K562 treated with DMSO at 1 percent for 24 hours (cell line): Measurements from ENCODE around the gene ADRA2C. TPM values are rescaled to one million over a fixed set of nuclear protein-coding genes. Genes with fewer than 3 reads are reported as not detected.

ENCODE experiments used
- total RNA-seq: library from RNA; unstranded; fragments of 300-600 nt; gene quantifications from 2 replicates; pipeline ENCODE4 v1.2.3, GENCODE V29; 2022; ENCODE audit warnings: low read depth; ENCODE audit not compliant: insufficient read depth

The ADRA2C gene
- 2.2 and 2.9 TPM in 2 replicates for total RNA-seq

DNA sequence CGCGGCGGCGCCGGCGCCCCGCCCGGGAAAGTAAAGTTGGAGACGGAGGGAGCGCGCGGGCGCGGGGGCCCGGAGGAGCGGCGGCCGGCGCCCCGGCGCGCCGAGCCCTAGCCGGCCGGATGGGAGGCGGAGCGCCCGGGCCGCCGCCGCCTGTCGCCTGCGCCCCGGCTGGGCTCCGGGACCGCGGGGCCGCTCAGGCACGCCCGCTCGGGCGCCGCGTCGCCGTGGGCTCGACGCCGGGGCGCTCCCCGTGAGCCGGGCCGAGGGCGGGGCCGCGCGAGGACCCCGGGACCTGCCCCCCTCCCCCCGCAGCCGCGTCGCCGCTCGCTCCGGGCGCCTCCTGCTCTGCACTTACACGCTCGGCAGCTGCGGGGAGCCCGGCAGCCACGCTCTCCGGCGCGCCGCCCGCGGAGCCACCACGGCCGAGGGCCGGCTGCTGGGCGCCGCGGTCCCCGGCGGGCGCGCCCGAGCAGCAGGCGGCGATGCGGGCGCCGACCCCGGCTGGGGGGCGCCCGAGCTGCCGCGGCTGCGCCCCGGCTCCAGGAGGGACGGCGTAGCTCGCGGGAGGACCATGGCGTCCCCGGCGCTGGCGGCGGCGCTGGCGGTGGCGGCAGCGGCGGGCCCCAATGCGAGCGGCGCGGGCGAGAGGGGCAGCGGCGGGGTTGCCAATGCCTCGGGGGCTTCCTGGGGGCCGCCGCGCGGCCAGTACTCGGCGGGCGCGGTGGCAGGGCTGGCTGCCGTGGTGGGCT is at the start of gene ADRA2C:
Gene ADRA2C (plus strand): TSS at position 350 of the 749 bp plus-strand sequence. CDS start 222 bp downstream, at position 572.

Other genes starting within 250 kb of the ADRA2C start
- gene LRPAP1, start 234.0 kb upstream of the ADRA2C start, total RNA-seq, result 176 and 179 TPM in 2 replicates